HepG2 (cell line): Measurements from ENCODE around the gene CPEB3. TPM values are rescaled to one million over a fixed set of nuclear protein-coding genes. Genes with fewer than 3 reads are reported as not detected.

ENCODE experiments used
- ATAC-seq: fragments of 200-7000 bp; cut with Tn5 transposase; 3 replicates; pipeline ENCODE4 v1.9.1; 2020; ENCODE audit warnings: mild to moderate bottlenecking, moderate library complexity
- BruUV-seq: library from RNA; stranded (reverse); fragments of 400-500 nt; replicated peaks from 2 replicates; lab custom pipeline; 2021; lab: Mats Ljungman, UMichigan
- CTCF ChIA-PET: fragments of 300-600 bp; formaldehyde crosslinking; extraction: SDS; loops from one replicate; lab custom pipeline; 2021; ENCODE audit warnings: low total read pairs, inconsistent platforms, low intra/inter-chr PET ratio; lab: Yijun Ruan, JAX
- POLR2A ChIA-PET: fragments of 350-600 bp; sonication (Branson Sonifier 250); formaldehyde crosslinking; loops from one replicate; lab custom pipeline; 2020; ENCODE audit warnings: antibody characterized with exemption, inconsistent platforms; lab: Yijun Ruan, JAX
- DNase-seq: peaks from one replicate; pipeline ENCODE4 v3.0.0-alpha.2; 2015; ENCODE audit warnings: low spot score
- FAIRE-seq: peaks from 3 replicates; lab custom pipeline; 2011; peaks lifted over from hg19 to GRCh38; lab: Jason Lieb, UNC
- H2AFZ ChIP-seq: one replicate; pipeline ENCODE4 v1.6.1; 2011; ENCODE audit warnings: low read length, inconsistent platforms
- H3K27ac ChIP-seq: fragments of 300-600 bp; 3 replicates; pipeline ENCODE4 v1.8.0; 2011; ENCODE audit warnings: mixed run types, mild to moderate bottlenecking, mixed read lengths, low read length, inconsistent platforms; ENCODE audit not compliant: insufficient read depth; ENCODE audit errors: extremely low read length
- H3K27me3 ChIP-seq, 2 experiments: fragments of 200-600 bp in 1 of 2; 2 replicates in 1 of 2; 3 replicates in 1 of 2; pipeline versions ENCODE4 v1.6.0 to v1.8.0; 2011; ENCODE audit warnings: low read length in 2 of 2, mild to moderate bottlenecking in 2 of 2, moderate library complexity in 2 of 2, inconsistent platforms in 1 of 2; ENCODE audit not compliant: insufficient read depth in 2 of 2, control insufficient read depth in 1 of 2
- H3K36me3 ChIP-seq, 2 experiments: fragments of 200-600 bp in 1 of 2; replicated peaks in 1 of 2; 2 replicates in 1 of 2; 3 replicates in 1 of 2; pipeline versions ENCODE4 v1.5.1 to v1.8.0; 2011; ENCODE audit warnings: low read length in 2 of 2, inconsistent platforms in 1 of 2; ENCODE audit not compliant: insufficient read depth in 2 of 2, control insufficient read depth in 1 of 2
- H3K4me1 ChIP-seq: 2 replicates; pipeline ENCODE4 v1.5.1; 2012; ENCODE audit warnings: low read length, inconsistent platforms; ENCODE audit not compliant: insufficient read depth
- H3K4me2 ChIP-seq: 2 replicates; pipeline ENCODE4 v1.6.0; 2011; ENCODE audit warnings: low read depth, low read length, inconsistent platforms
- H3K4me3 ChIP-seq, 3 experiments: fragments of 200-600 bp in 1 of 3; sonication (generic), shearing (Covaris generic) in 1 of 3; replicated peaks in 1 of 3; 2 replicates each; pipeline ENCODE4 v1.5.1; 2011 to 2016; ENCODE audit warnings: low read length in 3 of 3, inconsistent platforms in 2 of 3, low read depth in 2 of 3, mild to moderate bottlenecking in 2 of 3, control low read depth in 1 of 3, mixed read lengths in 1 of 3; ENCODE audit not compliant: insufficient read depth in 1 of 3
- H3K79me2 ChIP-seq: one replicate; pipeline ENCODE4 v1.6.1; 2011; ENCODE audit warnings: low read length, inconsistent platforms; ENCODE audit not compliant: insufficient read depth
- H3K9ac ChIP-seq: 2 replicates; pipeline ENCODE4 v1.6.0; 2011; ENCODE audit warnings: mild to moderate bottlenecking, low read depth, low read length, inconsistent platforms; ENCODE audit not compliant: insufficient read depth
- H3K9me3 ChIP-seq: 2 replicates; pipeline ENCODE4 v1.5.1; 2012; ENCODE audit warnings: mild to moderate bottlenecking, low read length
- H4K20me1 ChIP-seq: 2 replicates; pipeline ENCODE4 v1.6.0; 2011; ENCODE audit warnings: inconsistent platforms, mild to moderate bottlenecking, low read length, moderate library complexity; ENCODE audit not compliant: insufficient read depth
- CHD4 ChIP-seq: fragments of 200-600 bp; sonication (generic); IDR thresholded peaks from 2 replicates; pipeline ENCODE4 v1.7.0; 2017; ENCODE audit warnings: mild to moderate bottlenecking, low read length, borderline replicate concordance
- HOMEZ ChIP-seq: IDR thresholded peaks from 2 replicates; pipeline ENCODE4 v1.6.1; 2016; ENCODE audit warnings: low read depth
- NFIB ChIP-seq: sonication (generic); formaldehyde crosslinking; IDR thresholded peaks from 2 replicates; pipeline ENCODE4 v1.9.0; 2021; ENCODE audit warnings: missing genetic modification reagents, mild to moderate bottlenecking, borderline replicate concordance
- TBX2 ChIP-seq: sonication (generic); formaldehyde crosslinking; IDR thresholded peaks from 2 replicates; pipeline ENCODE4 v1.5.0; 2020; ENCODE audit warnings: missing genetic modification reagents, mild to moderate bottlenecking, borderline replicate concordance
- YEATS2 ChIP-seq: sonication (generic); formaldehyde crosslinking; IDR thresholded peaks from 2 replicates; pipeline ENCODE4 v1.4.0; 2020; ENCODE audit warnings: missing genetic modification reagents, borderline replicate concordance
- ZFP91 ChIP-seq: sonication (generic); formaldehyde crosslinking; IDR thresholded peaks from 2 replicates; pipeline ENCODE4 v1.9.0; 2022; ENCODE audit warnings: missing genetic modification reagents, mild to moderate bottlenecking, borderline replicate concordance
- ZNF383 ChIP-seq: sonication (generic); formaldehyde crosslinking; IDR thresholded peaks from 2 replicates; pipeline ENCODE4 v1.4.0; 2020; ENCODE audit warnings: missing genetic modification reagents, mild to moderate bottlenecking, borderline replicate concordance
- ZNF512 ChIP-seq: sonication (generic); formaldehyde crosslinking; IDR thresholded peaks from 2 replicates; pipeline ENCODE4 v1.4.0; 2020; ENCODE audit warnings: mild to moderate bottlenecking, missing genetic modification reagents
- ZNF788 ChIP-seq: sonication (generic); formaldehyde crosslinking; IDR thresholded peaks from 2 replicates; pipeline ENCODE4 v1.5.0; 2020; ENCODE audit warnings: mild to moderate bottlenecking, missing genetic modification reagents, borderline replicate concordance
- ZNF790 ChIP-seq: sonication (generic); formaldehyde crosslinking; IDR thresholded peaks from 2 replicates; pipeline ENCODE4 v1.8.0; 2022; ENCODE audit warnings: missing genetic modification reagents, mild to moderate bottlenecking, borderline replicate concordance
- ZSCAN9 ChIP-seq: IDR thresholded peaks from 2 replicates; pipeline ENCODE4 v1.6.1; 2016; ENCODE audit warnings: borderline replicate concordance
- ZXDC ChIP-seq: sonication (generic); formaldehyde crosslinking; IDR thresholded peaks from 2 replicates; pipeline ENCODE4 v1.5.0; 2020; ENCODE audit warnings: mild to moderate bottlenecking, missing genetic modification reagents
- WGBS: methylation state at CpG from one replicate; pipeline ENCODE4 v1.1.6; 2017; ENCODE audit warnings: low lambda C conversion rate; 5-methylcytosine and 5-hydroxymethylcytosine counted together
- in situ Hi-C: cut with HindIII; loops from 2 replicates; pipeline ENCODE4 v1.10.0; 2017; ENCODE audit warnings: low pct_unique_long_range_greater_than_20kb; ENCODE audit not compliant: extremely low pct_ligation_motif_present
- intact Hi-C: fragments of 100-400 bp; cut with micrococcal nuclease; formaldehyde crosslinking; loops from one replicate; pipeline ENCODE4 v1.10.0; 2022; ENCODE audit not compliant: unreplicated experiment
- polyA plus RNA-seq, 8 experiments: library from polyadenylated mRNA; depleted of rRNA in 3 of 8; stranded (reverse) in 7 of 8; unstranded in 1 of 8; fragments of >200 nt; fragmentation: Illumina TruSeq in 4 of 8; extraction: Trizol in 4 of 8; gene quantifications; 2 replicates each; pipeline versions ENCODE4 v1.2.1 to v1.2.3, GENCODE V29; 2011 to 2016; ENCODE audit warnings: low read depth in 4 of 8, missing spikeins in 1 of 8, mixed read lengths in 1 of 8; ENCODE audit not compliant: insufficient read depth in 1 of 8
- total RNA-seq, 5 experiments: library from RNA; depleted of rRNA; stranded (reverse); fragments of >200 nt; fragmentation: Illumina TruSeq; extraction: Trizol; gene quantifications; 2 replicates each; pipeline ENCODE4 v1.2.3, GENCODE V29; 2016; ENCODE audit warnings: low read depth in 1 of 5

The CPEB3 gene
- total and polyA plus RNA-seq, 2 of the 13 experiments (the other 11 are each of a cell fraction or from before 2014, with no cell fraction given), result 0.66 to 0.70 TPM

- TF ChIP-seq HOMEZ, result no peak
- no peak for TF ChIP-seq TBX2
- no peak for TF ChIP-seq YEATS2
- no peak for TF ChIP-seq NFIB (CRISPR knock-in tag)
- TF ChIP-seq ZXDC (CRISPR knock-in tag), result no peak
- TF ChIP-seq ZNF788 (CRISPR knock-in tag), result no peak
- TF ChIP-seq ZNF383 (CRISPR knock-in tag), result no peak
- no peak for TF ChIP-seq CHD4
- TF ChIP-seq ZNF790 (CRISPR knock-in tag), result no peak
- TF ChIP-seq ZNF512 (CRISPR knock-in tag), result no peak
- no peak for TF ChIP-seq ZFP91 (CRISPR knock-in tag)
- TF ChIP-seq ZSCAN9 (CRISPR knock-in tag), result no peak
- TF ChIP-seq, all 625 proteins: peak for 0
- POLR2A ChIA-PET, result no interaction called here
- Histone ChIP-seq H3K4me2 (no peak overlapping the region), H3K9ac (no peak overlapping the region), H3K27ac (no peak overlapping the region), H3K36me3 (no peaks in the 10 kb centered on the region; a peak in 1 of 5 replicates), H3K27me3 (no peaks in the 10 kb centered on the region), H4K20me1 (no peaks in the 10 kb centered on the region), H2AFZ (no peak overlapping the region), H3K4me1 (no peaks in the 10 kb centered on the region), H3K79me2 (no peaks in the 10 kb centered on the region), H3K9me3 (no peaks in the 10 kb centered on the region), H3K4me3 (no peak overlapping the region)
- intact Hi-C loops, result no loop called here
- no TSS peak for BruUV-seq
- 76% methylated on average over 1 of the region's 1 CpG for WGBS
- ATAC-seq (no peak), FAIRE-seq (no peak), DNase-seq (no peak)
- CTCF ChIA-PET, result no interaction called here
- in situ Hi-C loops, result no loop called here
Measured at GRCh38 chr10:92068900-92069299, 222.0 kb downstream of the CPEB3 start.
